Measurements from ENCODE around the gene RHBDL1. TPM values are rescaled to one million over a fixed set of nuclear protein-coding genes. Genes with fewer than 3 reads are reported as not detected.
A peak's percentile ranks its signal among the peaks of the same experiment; 100 is the strongest.
"Not testable (repeated sequence)": the region's sequence is repeated elsewhere in the genome, so short reads cannot be mapped to it uniquely, and the experiment has no call there.

Gene RHBDL1
- total RNA-seq, 1 experiment from 2014 or later, result 0.16 TPM

DNA sequence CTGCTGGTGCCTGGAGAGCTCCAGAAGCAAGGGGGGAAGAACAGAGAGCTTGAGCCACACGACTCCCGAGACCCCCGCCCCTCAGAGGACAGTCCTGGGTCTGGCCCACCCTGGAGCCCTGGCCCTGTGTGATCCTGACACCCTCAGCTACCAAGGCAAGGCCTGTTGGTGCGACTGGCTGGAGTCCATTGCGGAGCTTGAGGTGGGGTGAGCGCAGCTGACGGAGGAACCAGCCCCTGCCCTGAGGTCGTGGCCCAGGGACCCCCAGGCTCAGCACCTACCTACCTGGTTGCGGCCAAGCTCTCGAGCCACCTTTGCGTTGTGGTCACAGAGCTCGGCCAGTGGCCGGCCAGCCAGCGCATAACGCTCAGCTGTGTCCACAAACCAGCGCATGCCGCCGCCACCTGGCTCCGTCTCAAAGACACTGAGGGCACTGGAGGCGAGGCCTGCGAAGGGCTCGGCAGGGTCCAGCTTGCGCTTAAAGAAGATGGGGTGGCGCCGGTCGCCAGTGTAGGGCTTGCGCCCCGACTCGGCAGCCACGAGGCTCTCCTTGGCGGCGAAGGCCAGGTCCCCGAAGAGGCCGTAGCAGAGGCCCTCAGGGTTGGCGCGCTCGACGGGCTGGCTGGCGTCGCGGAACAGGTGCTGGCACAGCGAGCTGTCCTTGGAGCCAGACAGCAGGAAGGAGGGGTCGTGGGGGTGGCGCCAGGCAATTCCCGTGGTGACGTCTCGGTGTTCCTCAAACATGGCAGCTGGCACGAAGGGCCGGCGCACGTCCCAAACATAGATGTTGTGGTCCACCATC, 11.2 kb downstream of the RHBDL1 start:
- H3K36me3 ChIP-seq, result peaks cover 54% of the 10 kb centered on the region
- H3K27me3 ChIP-seq, result no peaks in the 10 kb centered on the region
- H3K9me3 ChIP-seq, result no peaks in the 10 kb centered on the region
- no peak overlapping the region for H3K4me3 ChIP-seq
- no peak for DNase-seq

DNA sequence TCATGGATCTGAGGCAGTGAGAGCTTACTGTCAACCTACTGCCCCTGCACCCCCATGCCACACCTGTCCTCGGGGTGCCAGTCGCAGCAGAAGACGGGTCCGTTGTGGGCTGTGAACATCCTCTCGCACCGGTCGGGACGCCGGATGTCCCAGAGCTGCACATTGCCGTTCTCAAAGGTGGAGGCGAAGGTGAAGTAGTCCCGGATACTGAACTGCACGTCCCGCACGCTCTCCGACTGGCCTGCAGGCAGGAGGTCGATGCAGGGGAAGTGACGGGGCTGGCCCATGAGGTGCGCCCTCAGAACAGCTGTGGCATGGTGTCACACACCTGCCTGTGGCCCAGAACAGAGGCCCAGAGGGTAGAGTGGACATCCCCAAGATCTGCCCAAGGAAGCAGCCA, 12.0 kb downstream of the RHBDL1 start:
- DNase-seq, result no peak
- Histone ChIP-seq H3K9me3 (no peaks in the 10 kb centered on the region), H3K4me3 (no peak overlapping the region), H3K36me3 (peaks cover 46% of the 10 kb centered on the region), H3K27me3 (peaks cover under 1% of the 10 kb centered on the region; the same call in 1 of the 2 replicates)

DNA sequence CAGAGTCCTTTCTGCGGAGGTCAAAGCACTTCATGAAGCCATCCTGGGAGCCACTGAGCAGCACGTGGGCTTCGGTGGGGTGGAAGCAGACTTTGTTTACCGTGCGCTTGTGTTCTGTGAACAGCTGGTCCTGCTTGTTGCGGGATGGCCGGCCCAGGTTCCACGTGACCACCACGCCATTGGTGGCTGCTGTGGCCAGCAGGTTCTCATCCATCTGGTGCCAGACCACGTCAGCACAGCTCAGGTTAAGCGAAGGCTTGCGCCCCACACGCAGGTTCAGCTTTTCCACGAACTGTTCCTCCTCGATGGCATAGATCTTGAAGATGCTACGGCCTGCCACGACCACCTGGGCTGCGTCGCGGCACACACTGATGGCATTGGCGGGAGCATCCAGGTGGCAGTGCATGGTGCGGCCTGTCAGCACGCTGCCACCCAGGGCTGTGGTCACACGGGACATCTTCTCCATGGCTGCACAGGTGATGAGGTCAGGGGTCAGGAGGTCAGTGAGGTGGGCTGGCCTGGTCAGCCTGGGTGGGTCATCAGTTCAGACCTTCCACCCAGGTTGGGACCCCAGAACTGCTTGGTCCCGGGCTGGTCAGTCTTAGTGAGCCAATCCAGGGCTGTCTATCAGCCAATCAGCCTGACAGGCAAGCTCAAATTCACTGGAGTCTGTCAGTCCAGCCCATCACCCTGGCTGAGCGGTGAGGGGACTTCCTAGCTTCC, 13.9 kb downstream of the RHBDL1 start:
- no peaks in the 10 kb centered on the region for H3K9me3 ChIP-seq
- peaks cover 35% of the 10 kb centered on the region for H3K36me3 ChIP-seq
- peak overlapping the region; percentile 97 for H3K4me3 ChIP-seq
- peaks cover 13% of the 10 kb centered on the region; the same call in 1 of the 2 replicates for H3K27me3 ChIP-seq
- no peak for DNase-seq

DNA sequence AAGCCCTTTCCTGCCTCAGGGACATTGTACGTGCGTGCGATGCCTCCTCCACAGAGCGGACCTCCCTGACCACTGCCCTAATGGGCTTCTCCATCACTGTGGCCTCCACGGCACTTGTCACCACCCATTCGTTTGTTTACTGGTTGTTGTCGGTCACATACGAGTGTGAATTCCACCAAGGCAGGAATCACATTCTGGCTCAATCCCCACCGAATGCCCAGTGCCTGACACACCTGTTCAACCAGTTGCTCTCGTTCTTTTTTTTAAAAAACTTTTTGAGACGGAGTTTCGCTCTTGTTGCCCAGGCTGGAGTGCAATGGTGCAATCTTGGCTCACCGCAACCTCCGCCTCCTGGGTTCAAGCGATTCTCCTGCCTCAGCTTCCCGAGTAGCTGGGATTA, 15.8 kb downstream of the RHBDL1 start:
- not testable (repeated sequence) for H3K4me3 ChIP-seq, H3K9me3 ChIP-seq, DNase-seq
- peaks cover 31% of the 10 kb centered on the region for H3K27me3 ChIP-seq
- peaks cover 20% of the 10 kb centered on the region for H3K36me3 ChIP-seq

DNA sequence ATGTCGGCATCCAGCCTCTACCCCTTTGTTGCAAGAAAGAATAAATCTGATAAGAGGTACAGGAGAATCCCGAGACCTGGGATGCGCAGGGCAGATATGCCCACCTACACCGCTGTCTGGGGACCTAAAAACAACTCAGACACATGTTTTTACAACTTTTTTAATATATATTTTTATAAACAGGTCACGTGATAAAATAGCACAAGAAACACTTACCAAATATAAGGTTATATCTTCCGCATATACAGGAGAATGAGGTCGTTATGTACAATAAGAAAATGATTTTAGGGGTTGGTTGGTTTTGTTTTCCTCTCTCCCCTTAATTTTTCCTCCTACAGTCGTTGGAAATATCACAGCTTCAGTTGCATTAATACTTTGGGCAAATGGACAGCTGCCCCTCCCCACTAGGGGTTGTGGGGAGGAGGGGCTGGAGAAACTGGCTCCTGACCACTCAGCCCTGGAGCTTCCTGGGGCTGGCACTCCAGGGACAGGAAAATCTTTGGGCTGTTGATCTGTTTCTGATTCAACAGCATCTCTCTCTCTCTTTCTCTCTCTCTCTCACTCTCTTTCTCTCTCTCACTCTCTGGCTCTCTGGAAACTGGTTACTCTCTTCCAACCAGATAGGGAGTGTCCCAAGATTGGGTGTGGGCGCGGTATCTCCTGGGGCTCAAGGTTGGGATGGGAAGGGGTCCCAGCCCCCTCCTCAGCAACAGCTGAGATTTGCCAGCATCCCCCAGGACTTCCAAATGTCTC, 17.1 kb downstream of the RHBDL1 start:
- no peak for DNase-seq
- Histone ChIP-seq H3K27me3 (peaks cover 34% of the 10 kb centered on the region), H3K4me3 (no peak overlapping the region), H3K9me3 (no peaks in the 10 kb centered on the region), H3K36me3 (peaks cover 7% of the 10 kb centered on the region; the same call in 1 of the 2 replicates)

DNA sequence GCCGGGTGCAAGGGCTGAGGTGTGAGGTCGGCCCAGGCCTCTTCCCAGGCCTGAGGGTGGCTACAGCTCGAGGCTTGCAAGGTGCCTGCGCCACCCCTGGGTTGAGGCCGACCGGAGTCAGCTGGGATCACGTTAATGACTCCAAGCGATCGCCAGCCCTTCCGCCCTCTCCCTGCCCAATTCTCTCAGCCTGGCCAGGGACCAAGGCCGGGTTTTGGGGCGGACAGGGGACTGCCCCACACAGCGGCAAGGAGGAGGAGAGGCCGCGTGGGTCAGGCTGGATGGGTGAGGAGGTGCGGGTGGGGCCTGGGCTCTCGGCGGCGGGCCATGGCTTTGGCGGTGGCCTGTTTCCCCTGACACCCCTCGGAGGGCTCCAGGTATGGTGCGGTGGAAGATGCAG, 17.9 kb downstream of the RHBDL1 start:
- Histone ChIP-seq H3K36me3 (peaks cover 2% of the 10 kb centered on the region; the same call in 1 of the 2 replicates), H3K9me3 (no peaks in the 10 kb centered on the region), H3K27me3 (peaks cover 36% of the 10 kb centered on the region), H3K4me3 (no peak overlapping the region)
- DNase-seq, result no peak

DNA sequence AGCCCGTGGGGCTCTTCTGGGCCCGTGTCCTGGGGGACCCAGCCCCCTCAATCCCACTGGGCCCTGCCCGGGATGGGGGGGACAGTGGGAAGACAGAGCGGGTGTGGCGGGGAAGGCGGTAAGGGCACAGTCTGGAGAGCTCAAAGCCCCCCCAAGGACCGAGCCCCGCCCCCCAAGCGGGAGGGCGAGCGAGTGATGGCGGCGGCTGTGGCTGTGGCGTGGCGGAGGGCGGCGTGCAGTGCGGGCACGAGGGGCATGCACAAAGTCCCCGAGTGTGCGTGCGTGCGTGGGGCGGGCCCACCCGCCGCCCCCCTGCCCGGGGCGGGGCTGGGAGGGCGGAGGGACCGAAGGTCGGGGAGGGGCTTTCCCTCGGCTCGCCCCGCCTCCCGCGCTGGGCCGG, 18.3 kb downstream of the RHBDL1 start:
- Histone ChIP-seq H3K4me3 (no peak overlapping the region), H3K36me3 (no peaks in the 10 kb centered on the region), H3K27me3 (peaks cover 39% of the 10 kb centered on the region), H3K9me3 (no peaks in the 10 kb centered on the region)
- no peak for DNase-seq

DNA sequence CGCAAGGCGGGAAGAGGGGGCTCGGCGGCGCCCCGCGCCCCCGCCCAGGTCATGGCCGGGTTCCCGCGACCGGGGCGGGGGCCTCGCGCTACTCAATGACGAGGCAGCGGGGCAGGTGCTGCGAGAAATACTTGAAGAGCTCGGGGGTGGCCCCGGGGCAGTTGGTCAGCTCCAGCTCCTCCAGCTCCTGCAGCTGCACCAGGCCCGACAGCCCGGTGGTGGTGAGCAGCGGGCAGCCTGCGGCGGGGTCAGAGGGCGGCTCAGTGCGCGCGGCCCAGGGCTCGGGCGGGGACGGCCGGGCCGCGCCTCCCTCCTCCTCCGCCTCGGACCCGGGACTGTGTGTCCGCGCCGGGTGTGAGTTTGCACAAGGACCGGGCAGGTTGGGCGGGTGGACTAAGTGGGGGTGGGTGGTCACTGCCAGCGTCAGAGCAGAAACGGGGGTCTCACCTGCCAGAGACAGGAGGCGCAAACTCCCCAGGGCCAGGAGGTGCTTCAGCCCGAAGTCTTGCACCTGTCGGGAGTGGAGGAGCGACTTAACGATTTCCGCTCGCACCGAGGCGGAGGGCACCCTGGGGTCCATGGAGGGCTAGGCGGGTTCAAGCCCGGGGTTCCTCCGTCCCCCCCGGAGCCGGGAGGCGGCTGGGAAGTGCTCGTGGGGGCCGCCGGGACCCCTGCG, 18.9 kb downstream of the RHBDL1 start:
- H3K36me3 ChIP-seq, result no peaks in the 10 kb centered on the region
- H3K9me3 ChIP-seq, result no peaks in the 10 kb centered on the region
- no peak overlapping the region for H3K4me3 ChIP-seq
- H3K27me3 ChIP-seq, result peaks cover 44% of the 10 kb centered on the region
- DNase-seq, result no peak

DNA sequence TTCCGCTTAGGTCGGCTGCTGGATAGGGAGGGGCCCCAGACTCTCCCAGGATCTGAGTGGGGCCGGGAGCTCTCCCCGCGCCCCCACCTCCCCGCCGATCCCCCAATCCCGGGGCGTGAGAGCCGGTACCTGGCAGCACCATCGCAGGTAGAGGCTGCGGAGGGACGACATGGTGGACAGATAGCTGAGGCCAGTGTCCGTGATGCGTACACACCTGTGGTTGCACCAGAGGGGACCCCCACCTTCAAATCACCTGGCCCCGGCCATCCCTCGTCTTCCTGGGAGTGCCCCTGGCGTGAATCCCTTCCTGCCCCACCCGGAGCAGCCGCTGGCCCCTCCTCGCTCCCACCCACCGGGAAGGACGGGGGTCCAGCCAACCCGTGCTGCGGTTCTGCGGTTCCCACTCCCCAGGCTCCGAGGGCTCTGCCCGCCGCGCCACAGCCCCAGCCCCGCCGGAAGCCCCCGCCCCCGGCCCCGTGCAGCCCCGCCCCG, 19.4 kb downstream of the RHBDL1 start:
- Histone ChIP-seq H3K27me3 (peaks cover 48% of the 10 kb centered on the region), H3K4me3 (no peak overlapping the region), H3K36me3 (no peaks in the 10 kb centered on the region), H3K9me3 (no peaks in the 10 kb centered on the region)
- no peak for DNase-seq

DNA sequence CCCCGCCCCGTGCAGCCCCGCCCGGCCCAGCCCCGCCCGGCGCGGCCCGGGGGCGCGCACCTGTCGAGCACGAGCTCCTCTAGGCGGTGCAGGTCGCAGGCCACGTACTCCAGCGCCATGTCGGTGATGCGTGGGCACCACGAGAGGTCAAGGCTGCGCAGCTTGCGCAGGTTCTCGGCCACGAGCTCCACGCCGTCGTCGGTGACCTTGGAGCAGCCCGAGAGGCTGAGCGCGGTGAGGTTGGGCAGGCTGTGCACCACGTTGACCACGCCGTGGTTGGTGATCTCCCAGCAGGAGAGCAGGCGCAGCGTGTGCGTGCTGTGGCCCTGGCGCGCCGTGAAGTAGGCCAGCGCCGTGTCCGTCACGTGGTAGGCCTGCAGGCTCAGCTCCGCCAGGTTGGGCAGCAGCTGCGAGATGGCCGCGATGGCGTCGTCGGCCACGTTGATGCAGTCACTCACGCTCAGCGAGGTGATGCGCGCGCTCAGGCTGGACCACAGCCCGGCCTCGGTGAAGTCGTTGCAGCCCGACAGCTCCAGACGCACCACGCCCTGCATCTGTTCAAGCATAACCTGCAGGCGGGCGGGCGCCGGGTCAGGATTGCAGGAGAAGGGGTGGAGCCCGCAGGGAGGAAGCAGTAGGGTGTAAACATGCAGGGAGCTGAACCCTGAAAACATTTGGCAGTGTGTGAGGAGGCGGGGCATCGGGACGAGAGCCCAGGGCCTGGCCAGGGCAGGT, 20.1 kb downstream of the RHBDL1 start:
- H3K9me3 ChIP-seq, result no peaks in the 10 kb centered on the region
- no peak overlapping the region for H3K4me3 ChIP-seq
- H3K27me3 ChIP-seq, result peaks cover 54% of the 10 kb centered on the region
- no peaks in the 10 kb centered on the region for H3K36me3 ChIP-seq
- DNase-seq, result no peak

DNA sequence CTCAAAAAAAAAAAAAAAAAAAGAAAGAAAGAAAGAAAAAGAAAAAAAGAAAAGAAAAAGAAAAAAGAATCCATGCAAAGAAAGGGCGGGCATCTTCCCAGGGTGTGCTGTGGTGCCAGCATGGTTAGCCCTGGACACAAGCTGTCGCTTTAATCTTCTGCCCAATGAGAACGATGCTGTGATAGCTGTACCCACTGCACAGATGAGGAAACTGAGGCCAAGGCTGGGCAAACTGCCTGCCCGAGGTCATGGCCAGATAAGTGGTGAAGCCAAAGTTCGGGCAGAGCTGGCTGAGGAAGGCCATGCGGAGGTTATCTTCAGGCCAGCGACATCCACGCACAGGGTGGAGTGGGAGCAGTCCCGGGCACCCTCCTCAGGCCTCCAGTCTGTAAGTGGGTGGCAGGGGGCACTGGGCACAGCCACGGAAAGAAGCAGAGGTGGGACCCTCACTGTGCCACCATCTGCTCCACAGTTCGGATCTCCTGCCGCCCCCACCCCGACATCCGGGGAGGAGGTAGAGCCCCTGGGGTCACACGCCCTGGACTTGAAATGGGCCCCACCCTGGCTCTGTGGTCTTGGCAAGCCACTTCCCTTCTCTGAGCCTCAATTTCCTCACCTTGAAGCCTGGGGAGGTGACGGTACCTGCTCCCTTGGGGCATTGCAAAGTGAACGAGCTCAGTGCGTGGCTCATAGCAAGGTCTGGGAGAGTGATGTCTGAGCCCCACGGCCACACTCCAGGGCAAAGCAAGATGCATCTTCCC, 23.6 kb downstream of the RHBDL1 start:
- no peak for DNase-seq
- Histone ChIP-seq H3K36me3 (no peaks in the 10 kb centered on the region), H3K9me3 (no peaks in the 10 kb centered on the region), H3K4me3 (no peak overlapping the region), H3K27me3 (peaks cover 78% of the 10 kb centered on the region)

DNA sequence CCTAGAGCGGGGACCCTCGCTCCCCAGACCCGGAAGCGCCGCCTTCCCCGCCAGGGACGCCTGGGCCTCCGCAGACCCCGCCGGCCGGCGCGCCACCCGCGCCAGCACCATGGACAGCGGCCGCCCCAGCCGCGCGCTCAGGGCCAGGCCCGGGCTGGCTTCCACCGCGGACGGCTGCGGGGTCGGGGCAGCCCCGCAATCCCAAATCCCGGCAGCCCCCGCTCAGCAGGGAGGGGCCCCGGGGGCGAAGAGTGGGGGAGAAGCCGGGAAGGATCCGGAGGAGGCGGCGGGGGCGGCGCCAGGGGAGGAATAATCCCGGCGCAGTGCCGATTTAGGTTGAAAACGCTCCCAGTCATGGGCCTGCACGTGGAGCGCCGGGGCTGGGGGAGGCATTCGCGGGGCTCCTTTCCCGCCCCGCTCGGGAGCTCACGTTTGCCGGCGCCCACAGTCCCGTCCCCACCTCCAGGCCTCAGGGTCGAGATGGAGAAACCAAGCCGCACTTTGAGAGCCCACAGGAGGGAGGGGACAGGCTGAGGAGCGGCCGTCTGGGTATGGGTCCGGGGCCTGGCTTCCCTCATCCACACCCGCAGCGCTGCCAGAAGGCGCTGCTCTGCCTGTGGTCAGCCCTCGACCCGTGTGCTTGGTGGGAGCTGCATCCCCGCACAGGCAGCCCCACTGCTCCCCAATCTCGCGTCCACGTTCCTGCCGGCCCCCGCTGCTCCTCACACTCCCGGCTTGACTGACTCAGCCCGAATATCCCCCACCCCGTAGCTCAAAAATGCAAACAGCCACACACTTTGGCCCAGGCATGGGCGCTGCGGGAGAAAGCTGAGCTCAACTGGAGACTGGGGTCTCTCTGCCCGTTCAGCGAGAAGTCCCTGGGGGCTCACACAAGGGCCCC, 25.5 kb downstream of the RHBDL1 start:
- Histone ChIP-seq H3K4me3 (no peak overlapping the region), H3K36me3 (no peaks in the 10 kb centered on the region), H3K9me3 (no peaks in the 10 kb centered on the region), H3K27me3 (peaks cover 70% of the 10 kb centered on the region)
- no peak for DNase-seq

DNA sequence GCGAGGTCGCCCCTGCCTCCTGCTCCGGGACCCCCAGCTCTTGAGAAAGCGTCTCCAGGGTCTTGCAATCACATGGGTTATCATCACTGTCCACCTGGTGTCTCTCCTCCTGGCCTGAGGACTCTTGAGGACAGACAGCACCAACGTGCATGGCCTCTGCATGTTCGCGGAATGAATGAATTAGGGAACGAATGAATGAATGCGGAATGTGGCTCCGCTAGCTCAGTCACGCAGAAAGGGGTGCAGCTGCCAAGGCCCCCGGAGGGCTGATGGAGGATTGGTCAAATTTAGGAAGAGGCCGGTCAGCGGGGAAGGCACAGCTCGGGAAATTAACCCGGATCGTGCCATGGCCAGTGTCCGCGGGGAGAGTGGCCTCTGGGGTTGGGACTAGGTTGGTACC, 26.9 kb downstream of the RHBDL1 start:
- H3K4me3 ChIP-seq, result no peak overlapping the region
- no peaks in the 10 kb centered on the region for H3K9me3 ChIP-seq
- H3K36me3 ChIP-seq, result no peaks in the 10 kb centered on the region
- no peak for DNase-seq
- H3K27me3 ChIP-seq, result peaks cover 79% of the 10 kb centered on the region

DNA sequence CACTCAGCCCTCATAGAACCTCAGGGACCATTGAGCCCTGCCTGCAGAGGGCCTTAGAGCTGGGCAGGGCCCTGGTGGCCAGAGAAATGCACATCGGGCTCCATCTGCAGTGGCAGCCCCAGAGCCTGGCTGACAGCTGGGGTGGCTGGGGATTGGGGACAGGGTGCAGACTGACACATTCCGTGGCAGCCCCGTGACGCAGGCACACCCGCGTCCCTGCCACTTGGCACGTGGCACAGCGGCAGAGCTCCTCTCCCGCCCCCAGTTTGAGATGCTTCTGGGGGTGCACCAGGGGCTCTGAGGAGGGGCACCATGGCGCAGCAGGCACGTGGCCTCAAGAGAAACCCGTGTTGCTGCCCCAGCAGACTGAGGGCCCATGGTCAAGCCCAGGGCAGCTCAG, 27.9 kb downstream of the RHBDL1 start:
- H3K4me3 ChIP-seq, result no peak overlapping the region
- H3K36me3 ChIP-seq, result no peaks in the 10 kb centered on the region
- no peaks in the 10 kb centered on the region for H3K9me3 ChIP-seq
- no peak for DNase-seq
- peaks cover 81% of the 10 kb centered on the region for H3K27me3 ChIP-seq
